ENCODE data around the gene KANSL3. TPM values are rescaled to one million over a fixed set of nuclear protein-coding genes. Genes with fewer than 3 reads are reported as not detected.

The KANSL3 gene
- total and polyA plus RNA-seq, 2 experiments from 2014 or later, result 8.9 to 31.4 TPM

GRCh38 chr2:96683307-96683706 lies 45.2 kb upstream of the KANSL3 start:
- Histone ChIP-seq H3K27ac (ENCODE audit: low read depth) (no peak overlapping the region), H3K4me3 (no peak overlapping the region), H4K20me1 (replicated peaks; ENCODE audit: insufficient read depth) (no peaks in the 10 kb centered on the region), H3K36me3 (ENCODE audit: insufficient read depth) (no peaks in the 10 kb centered on the region), H3K4me2 (no peak overlapping the region), H3K4me1 (ENCODE audit: insufficient read depth) (no peaks in the 10 kb centered on the region), H2AFZ (no peak overlapping the region), H3K9me2 (ENCODE audit: insufficient read depth) (no peaks in the 10 kb centered on the region), H3F3A (replicated peaks; ENCODE audit: low read depth) (no peaks in the 10 kb centered on the region), H3K79me2 (replicated peaks; ENCODE audit: insufficient read depth) (no peaks in the 10 kb centered on the region), H3K27me3 (ENCODE audit: insufficient read depth) (no peaks in the 10 kb centered on the region)
- TF ChIP-seq NANOG (IDR thresholded peaks at IDR 0.05; ENCODE audit: borderline replicate concordance) (no peak), EZH2 (IDR thresholded peaks at IDR 0.05; ENCODE audit: low read depth, unreplicated experiment) (no peak), CTCF (conservative IDR thresholded peaks at IDR 0.05; ENCODE audit: low read depth in 2 of 2) (no peak), POLR2AphosphoS5 (IDR thresholded peaks at IDR 0.05; ENCODE audit: low read depth) (no peak), ZNF114 (CRISPR knock-in tag; IDR thresholded peaks at IDR 0.05) (no peak), ZNF331 (CRISPR knock-in tag; IDR thresholded peaks at IDR 0.05; ENCODE audit: low read depth) (no peak)
- H3K27me3 Mint-ChIP-seq (ENCODE audit: insufficient read depth, low read depth, poor library complexity), result peaks cover 4% of the 10 kb centered on the region
- H3K36me3 Mint-ChIP-seq (ENCODE audit: low read depth), result no peaks in the 10 kb centered on the region
- peaks cover 15% of the 10 kb centered on the region for H3K4me1 Mint-ChIP-seq
- ATAC-seq (no peak), DNase-seq (ENCODE audit: low spot score) (no peak)
- no peaks in the 10 kb centered on the region for H3K9me3 Mint-ChIP-seq
- no peak overlapping the region for H3K27ac Mint-ChIP-seq
- H3K4me3 Mint-ChIP-seq, result no peak overlapping the region

- H3K27ac ChIP-seq (ENCODE audit: low read depth), result no peak overlapping the region
- no peaks in the 10 kb centered on the region for H3K79me2 ChIP-seq (replicated peaks; ENCODE audit: insufficient read depth)
- H3K4me3 ChIP-seq, result no peak overlapping the region
- H3K36me3 ChIP-seq (ENCODE audit: insufficient read depth), result no peaks in the 10 kb centered on the region
- no peak overlapping the region for H2AFZ ChIP-seq
- peaks cover 4% of the 10 kb centered on the region for H3K27me3 Mint-ChIP-seq (ENCODE audit: insufficient read depth, low read depth, poor library complexity)
- DNase-seq (ENCODE audit: low spot score), result no peak
- no peak overlapping the region for H3K4me3 Mint-ChIP-seq
- H3K4me1 ChIP-seq (ENCODE audit: insufficient read depth), result no peaks in the 10 kb centered on the region
- no peaks in the 10 kb centered on the region for H4K20me1 ChIP-seq (replicated peaks; ENCODE audit: insufficient read depth)
- H3K36me3 Mint-ChIP-seq (ENCODE audit: low read depth), result no peaks in the 10 kb centered on the region
- no peaks in the 10 kb centered on the region for H3K9me3 Mint-ChIP-seq
- no peak for ATAC-seq
- no peak overlapping the region for H3K27ac Mint-ChIP-seq
- no peaks in the 10 kb centered on the region for H3K27me3 ChIP-seq (ENCODE audit: insufficient read depth)
- H3K9me2 ChIP-seq (ENCODE audit: insufficient read depth), result no peaks in the 10 kb centered on the region
- H3F3A ChIP-seq (replicated peaks; ENCODE audit: low read depth), result no peaks in the 10 kb centered on the region
- H3K4me1 Mint-ChIP-seq, result peaks cover 11% of the 10 kb centered on the region
- H3K4me2 ChIP-seq, result no peak overlapping the region
- TF ChIP-seq, protein P1, sequence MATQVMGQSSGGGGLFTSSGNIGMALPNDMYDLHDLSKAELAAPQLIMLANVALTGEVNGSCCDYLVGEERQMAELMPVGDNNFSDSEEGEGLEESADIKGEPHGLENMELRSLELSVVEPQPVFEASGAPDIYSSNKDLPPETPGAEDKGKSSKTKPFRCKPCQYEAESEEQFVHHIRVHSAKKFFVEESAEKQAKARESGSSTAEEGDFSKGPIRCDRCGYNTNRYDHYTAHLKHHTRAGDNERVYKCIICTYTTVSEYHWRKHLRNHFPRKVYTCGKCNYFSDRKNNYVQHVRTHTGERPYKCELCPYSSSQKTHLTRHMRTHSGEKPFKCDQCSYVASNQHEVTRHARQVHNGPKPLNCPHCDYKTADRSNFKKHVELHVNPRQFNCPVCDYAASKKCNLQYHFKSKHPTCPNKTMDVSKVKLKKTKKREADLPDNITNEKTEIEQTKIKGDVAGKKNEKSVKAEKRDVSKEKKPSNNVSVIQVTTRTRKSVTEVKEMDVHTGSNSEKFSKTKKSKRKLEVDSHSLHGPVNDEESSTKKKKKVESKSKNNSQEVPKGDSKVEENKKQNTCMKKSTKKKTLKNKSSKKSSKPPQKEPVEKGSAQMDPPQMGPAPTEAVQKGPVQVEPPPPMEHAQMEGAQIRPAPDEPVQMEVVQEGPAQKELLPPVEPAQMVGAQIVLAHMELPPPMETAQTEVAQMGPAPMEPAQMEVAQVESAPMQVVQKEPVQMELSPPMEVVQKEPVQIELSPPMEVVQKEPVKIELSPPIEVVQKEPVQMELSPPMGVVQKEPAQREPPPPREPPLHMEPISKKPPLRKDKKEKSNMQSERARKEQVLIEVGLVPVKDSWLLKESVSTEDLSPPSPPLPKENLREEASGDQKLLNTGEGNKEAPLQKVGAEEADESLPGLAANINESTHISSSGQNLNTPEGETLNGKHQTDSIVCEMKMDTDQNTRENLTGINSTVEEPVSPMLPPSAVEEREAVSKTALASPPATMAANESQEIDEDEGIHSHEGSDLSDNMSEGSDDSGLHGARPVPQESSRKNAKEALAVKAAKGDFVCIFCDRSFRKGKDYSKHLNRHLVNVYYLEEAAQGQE (IDR thresholded peaks at IDR 0.05; ENCODE audit: unreplicated experiment), result no peak
- TF ChIP-seq CTCF (conservative IDR thresholded peaks at IDR 0.05; ENCODE audit: low read depth in 2 of 2) (no peak), CREB1 (CRISPR knock-in tag; IDR thresholded peaks at IDR 0.05; ENCODE audit: low read depth) (no peak), EZH2phosphoT487 (IDR thresholded peaks at IDR 0.05; ENCODE audit: unreplicated experiment) (no peak), NANOG (IDR thresholded peaks at IDR 0.05; ENCODE audit: borderline replicate concordance) (no peak), ZNF114 (CRISPR knock-in tag; IDR thresholded peaks at IDR 0.05) (no peak), ZNF331 (CRISPR knock-in tag; IDR thresholded peaks at IDR 0.05; ENCODE audit: low read depth) (no peak)
- TF ChIP-seq, protein P2, sequence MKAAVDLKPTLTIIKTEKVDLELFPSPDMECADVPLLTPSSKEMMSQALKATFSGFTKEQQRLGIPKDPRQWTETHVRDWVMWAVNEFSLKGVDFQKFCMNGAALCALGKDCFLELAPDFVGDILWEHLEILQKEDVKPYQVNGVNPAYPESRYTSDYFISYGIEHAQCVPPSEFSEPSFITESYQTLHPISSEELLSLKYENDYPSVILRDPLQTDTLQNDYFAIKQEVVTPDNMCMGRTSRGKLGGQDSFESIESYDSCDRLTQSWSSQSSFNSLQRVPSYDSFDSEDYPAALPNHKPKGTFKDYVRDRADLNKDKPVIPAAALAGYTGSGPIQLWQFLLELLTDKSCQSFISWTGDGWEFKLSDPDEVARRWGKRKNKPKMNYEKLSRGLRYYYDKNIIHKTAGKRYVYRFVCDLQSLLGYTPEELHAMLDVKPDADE (IDR thresholded peaks at IDR 0.05), result no peak
These were observed 43.4 kb upstream of the KANSL3 start for GRCh38 chr2:96681540-96681939.
